Mesodermal cell (in vitro differentiated cells): ENCODE results near the gene SAMD3.
"Not testable (repeated sequence)": the region's sequence is repeated elsewhere in the genome, so short reads cannot be mapped to it uniquely, and the experiment has no call there.

Experiments
- H3K27ac ChIP-seq: 2 replicates; pipeline ENCODE4 v1.7.0; 2013; ENCODE audit warnings: mild to moderate bottlenecking, low read depth, low read length, moderate library complexity; ENCODE audit not compliant: severe bottlenecking
- H3K36me3 ChIP-seq: 2 replicates; pipeline ENCODE4 v1.7.1; 2013; ENCODE audit warnings: mild to moderate bottlenecking, low read length, moderate library complexity; ENCODE audit not compliant: control insufficient read depth, insufficient read depth
- H3K4me1 ChIP-seq: one replicate; pipeline ENCODE4 v1.7.1; 2013; ENCODE audit warnings: mild to moderate bottlenecking, low read length; ENCODE audit not compliant: insufficient read depth, control insufficient read depth, poor library complexity, severe bottlenecking
- H3K4me3 ChIP-seq: 2 replicates; pipeline ENCODE4 v1.7.0; 2013; ENCODE audit warnings: low read length, control low read depth, mild to moderate bottlenecking; ENCODE audit not compliant: insufficient read depth, poor library complexity, severe bottlenecking; ENCODE audit errors: extremely low read depth
- H3K9me3 ChIP-seq: 2 replicates; pipeline ENCODE4 v1.7.1; 2013; ENCODE audit warnings: mild to moderate bottlenecking, low read length, moderate library complexity; ENCODE audit not compliant: control insufficient read depth
- WGBS, 2 experiments: methylation state at CpG; one replicate each; pipeline ENCODE4 v1.1.5; 2013; ENCODE audit warnings: missing lambda C conversion rate in 2 of 2; ENCODE audit not compliant: insufficient coverage in 2 of 2; 5-methylcytosine and 5-hydroxymethylcytosine counted together

Gene SAMD3

DNA sequence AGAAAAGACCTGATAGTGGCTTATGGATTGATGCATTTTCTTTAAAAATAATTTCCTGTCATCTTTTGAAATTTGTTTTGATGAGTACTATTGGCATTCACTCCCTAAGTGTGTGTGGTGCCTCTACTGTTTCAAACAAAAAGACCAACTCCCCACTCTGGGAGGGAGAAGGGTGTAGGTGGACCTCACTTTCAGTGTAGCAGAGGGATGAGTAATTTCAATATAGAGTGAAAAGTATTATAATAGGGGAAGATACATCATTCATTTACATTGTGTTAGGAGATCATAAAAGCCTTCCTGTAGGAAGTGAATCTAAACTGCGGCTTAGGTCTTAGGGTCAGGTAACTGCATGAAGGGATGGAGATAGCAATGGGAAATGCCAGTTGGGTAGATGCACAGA lies 46.4 kb downstream of the SAMD3 start:
- no peaks in the 10 kb centered on the region for H3K9me3 ChIP-seq
- H3K4me3 ChIP-seq: no peak overlapping the region
- no peaks in the 10 kb centered on the region for H3K36me3 ChIP-seq
- H3K27ac ChIP-seq: no peak overlapping the region
- no peaks in the 10 kb centered on the region for H3K4me1 ChIP-seq
- 100% methylated on average over 1 of the region's 1 CpG for WGBS, 2 experiments

DNA sequence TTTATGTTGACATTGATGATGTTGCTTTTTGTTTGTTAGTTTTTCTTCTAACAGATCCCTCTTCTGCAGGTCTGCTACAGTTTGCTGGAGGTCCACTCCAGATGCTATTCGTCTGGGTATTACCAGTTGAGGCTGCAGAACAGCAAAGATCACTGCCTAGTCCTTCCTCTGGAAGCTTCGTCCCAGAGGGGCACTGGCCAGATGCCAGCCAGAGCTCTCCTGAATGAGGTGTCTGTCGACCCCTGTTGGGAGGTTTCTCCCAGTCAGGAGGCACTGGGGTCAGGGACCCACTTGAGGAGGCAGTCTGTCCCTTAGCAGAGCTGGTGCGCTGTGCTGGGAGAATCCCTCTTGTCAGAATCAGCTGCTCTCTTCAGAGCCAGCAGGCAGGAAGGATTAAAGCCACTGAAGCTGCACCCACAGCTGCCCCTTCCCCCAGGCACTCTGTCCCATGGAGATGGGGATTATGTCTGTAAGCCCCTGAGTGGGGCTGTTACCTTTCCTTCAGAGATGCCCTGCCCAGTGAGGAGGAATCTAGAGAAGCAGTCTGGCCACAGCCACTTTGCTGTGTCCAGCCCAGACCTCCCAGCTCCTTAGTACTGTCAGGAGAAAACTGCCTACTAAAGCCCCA lies 49.3 kb downstream of the SAMD3 start:
- H3K4me3 ChIP-seq, H3K27ac ChIP-seq, H3K4me1 ChIP-seq, H3K9me3 ChIP-seq, H3K36me3 ChIP-seq: not testable (repeated sequence)
- WGBS, 2 experiments: 83 to 89% methylated on average over 4 of the region's 4 CpGs

DNA sequence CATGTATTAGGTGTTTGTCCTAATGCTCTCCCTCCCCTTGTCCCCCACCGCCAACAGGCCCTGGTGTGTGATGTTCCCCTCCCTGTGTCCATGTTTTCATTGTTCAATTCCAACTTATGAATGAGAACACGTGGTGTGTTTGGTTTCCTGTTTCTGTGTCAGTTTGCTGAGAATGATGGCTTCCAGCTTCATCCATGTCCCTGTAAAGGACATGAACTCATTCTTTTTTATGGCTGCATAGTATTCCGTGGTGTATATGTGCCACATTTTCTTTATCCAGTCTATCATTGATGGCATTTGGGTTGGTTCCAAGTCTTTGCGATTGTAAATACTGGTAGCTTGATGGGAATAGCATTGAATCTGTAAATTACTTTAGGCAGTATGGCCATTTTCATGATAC lies 52.6 kb downstream of the SAMD3 start:
- not testable (repeated sequence) for H3K9me3 ChIP-seq, H3K4me1 ChIP-seq, H3K36me3 ChIP-seq, H3K27ac ChIP-seq, H3K4me3 ChIP-seq
- 100% methylated on average over 1 of the region's 4 CpGs; no CpG with 5 or more reads in 1 of the 2 experiments for WGBS, 2 experiments

DNA sequence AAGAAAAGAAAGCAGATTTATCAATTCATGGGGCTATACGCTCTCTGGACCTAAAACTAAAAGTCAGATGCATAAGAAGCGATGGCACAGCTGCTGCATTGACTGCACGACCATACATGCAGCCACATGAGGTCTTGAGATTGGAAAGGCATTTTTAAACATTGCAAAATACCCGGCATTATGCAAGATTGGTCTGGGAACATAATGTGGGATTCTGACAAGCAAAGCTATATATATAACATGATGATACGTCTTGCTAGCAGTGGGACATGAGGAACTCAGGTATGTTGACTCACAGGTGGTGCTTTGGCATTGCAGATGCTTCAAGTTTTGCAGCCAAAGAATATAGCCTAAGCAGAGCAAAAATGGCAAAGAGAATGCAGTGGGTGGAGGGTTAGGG lies 55.1 kb downstream of the SAMD3 start:
- WGBS, 2 experiments: 79 to 93% methylated on average over 4 to 5 of the region's 5 CpGs
- Histone ChIP-seq H3K4me1 (no peaks in the 10 kb centered on the region), H3K9me3 (no peaks in the 10 kb centered on the region), H3K36me3 (no peaks in the 10 kb centered on the region), H3K27ac (no peak overlapping the region), H3K4me3 (no peak overlapping the region)

DNA sequence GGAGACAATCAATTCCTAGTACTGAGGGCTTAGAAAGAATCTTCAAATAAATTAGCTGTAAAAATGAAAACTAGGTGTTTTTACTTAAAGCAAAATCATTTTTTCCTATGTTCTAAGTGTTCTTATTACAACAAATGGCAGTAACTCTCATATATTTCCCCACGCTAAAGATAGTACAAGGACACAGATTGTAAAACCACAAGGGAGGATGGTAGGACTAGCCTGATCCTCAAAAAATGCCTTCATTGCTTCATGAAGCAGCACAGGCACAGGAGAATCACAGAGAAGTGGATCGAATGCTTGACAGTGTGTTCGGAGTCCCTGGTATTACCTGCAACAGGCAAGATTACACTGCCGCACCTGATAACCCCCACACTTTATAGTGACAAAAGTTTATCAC lies 58.5 kb downstream of the SAMD3 start:
- Histone ChIP-seq H3K4me1 (no peaks in the 10 kb centered on the region), H3K36me3 (no peaks in the 10 kb centered on the region), H3K27ac (no peak overlapping the region), H3K4me3 (no peak overlapping the region), H3K9me3 (no peaks in the 10 kb centered on the region)
- 60 to 86% methylated on average over 3 of the region's 4 CpGs for WGBS, 2 experiments

DNA sequence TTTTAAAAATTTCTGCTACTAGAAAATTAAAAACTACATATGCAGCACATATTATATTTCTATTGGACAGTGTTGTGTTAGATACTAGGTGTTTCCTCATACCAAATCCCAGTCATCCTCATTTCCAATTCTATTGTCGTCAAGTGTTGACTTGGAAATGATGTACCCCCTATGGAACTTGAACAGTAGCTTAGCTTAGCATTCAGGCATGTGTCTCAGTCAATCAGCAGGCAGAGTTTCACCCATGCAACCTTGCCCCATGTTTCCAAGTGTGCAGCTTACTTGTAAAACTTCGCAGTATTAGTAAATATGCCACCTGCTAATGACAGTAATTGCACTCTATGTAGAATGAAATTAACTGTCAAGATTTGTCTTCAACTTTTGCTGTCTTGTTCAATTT lies 59.5 kb downstream of the SAMD3 start:
- Histone ChIP-seq H3K4me3 (no peak overlapping the region), H3K9me3 (no peaks in the 10 kb centered on the region), H3K4me1 (no peaks in the 10 kb centered on the region), H3K27ac (no peak overlapping the region), H3K36me3 (no peaks in the 10 kb centered on the region)
- 100% methylated on average over 1 of the region's 2 CpGs for WGBS, 2 experiments

DNA sequence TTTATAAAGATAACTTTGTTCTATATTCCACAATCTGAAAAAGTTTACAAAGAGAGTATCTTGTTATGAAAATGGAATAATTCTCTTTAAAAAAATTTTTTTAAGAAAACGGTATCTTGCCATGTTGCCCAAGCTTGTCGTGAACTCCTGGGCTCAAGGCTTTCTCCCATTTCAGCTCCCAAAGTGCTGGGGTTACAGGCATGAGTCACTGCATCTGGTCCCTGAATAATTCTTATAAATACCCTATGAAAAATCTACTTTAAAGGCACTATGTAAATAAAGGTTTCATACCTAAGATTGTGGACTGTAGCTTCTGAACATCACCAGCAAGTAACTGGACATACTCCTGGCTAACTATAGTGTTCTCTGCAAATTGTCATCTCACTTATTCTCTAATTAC lies 60.3 kb downstream of the SAMD3 start:
- H3K27ac ChIP-seq: no peak overlapping the region
- WGBS, 2 experiments: 100% methylated on average over 2 of the region's 2 CpGs
- no peaks in the 10 kb centered on the region for H3K9me3 ChIP-seq
- no peak overlapping the region for H3K4me3 ChIP-seq
- no peaks in the 10 kb centered on the region for H3K4me1 ChIP-seq
- no peaks in the 10 kb centered on the region for H3K36me3 ChIP-seq

DNA sequence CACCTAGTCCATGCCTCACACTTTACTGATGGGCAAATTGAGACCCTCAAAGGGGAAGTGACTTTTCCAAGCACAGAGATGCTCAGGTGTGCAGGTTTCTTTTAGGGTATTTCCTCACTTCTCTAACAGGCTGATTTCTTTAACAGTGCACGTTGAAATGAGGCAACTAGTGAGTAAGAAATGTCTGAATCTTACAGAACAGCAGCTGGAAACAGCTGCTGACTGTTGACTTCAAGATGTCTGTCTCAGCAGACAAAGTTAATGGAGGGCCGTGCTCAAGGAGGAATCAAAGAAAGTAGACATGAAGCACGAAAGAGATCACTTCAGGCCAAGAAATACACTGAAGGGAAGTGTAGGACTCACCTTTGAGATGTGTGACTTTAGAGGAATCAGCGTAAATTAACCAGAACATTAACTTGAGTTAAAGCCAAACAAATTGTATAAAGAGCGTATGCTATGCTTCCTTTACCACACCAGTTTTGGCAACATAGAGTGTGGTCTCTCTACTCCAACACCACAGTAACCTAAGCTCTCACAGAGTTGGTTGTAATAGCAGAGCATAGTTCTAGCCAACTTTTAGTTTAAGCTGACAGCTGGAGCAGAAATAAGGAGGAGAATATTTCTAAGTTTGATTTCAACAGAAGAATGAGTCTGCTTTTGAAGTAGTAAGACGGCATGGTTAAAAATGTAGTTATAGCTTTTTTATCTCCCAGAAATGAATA lies 60.9 kb downstream of the SAMD3 start:
- WGBS, 2 experiments: 53 to 84% methylated on average over 3 of the region's 6 CpGs
- no peak overlapping the region for H3K27ac ChIP-seq
- no peaks in the 10 kb centered on the region for H3K36me3 ChIP-seq
- no peaks in the 10 kb centered on the region for H3K4me1 ChIP-seq
- H3K4me3 ChIP-seq: no peak overlapping the region
- no peaks in the 10 kb centered on the region for H3K9me3 ChIP-seq

DNA sequence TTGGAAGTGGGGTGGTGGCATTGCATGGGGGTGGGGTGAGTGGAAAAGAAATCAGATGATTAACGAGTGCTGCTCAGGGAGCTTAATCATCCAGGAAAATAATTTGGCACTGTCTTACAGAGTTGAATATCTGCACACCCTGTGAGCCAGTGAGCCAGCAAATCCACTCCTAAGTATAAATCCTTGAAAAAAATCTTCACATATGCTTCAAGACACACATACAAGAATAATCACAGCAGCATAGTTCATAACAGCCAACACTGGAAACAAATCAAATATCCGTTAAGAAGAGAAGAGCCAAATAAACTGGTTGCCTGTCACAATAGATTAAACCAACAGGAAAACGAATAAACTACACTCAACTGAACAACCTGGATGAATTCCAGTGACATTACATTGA lies 62.8 kb downstream of the SAMD3 start:
- 82 to 100% methylated on average over 1 to 3 of the region's 3 CpGs for WGBS, 2 experiments
- no peaks in the 10 kb centered on the region for H3K9me3 ChIP-seq
- H3K4me1 ChIP-seq: no peaks in the 10 kb centered on the region
- no peaks in the 10 kb centered on the region for H3K36me3 ChIP-seq
- H3K4me3 ChIP-seq: no peak overlapping the region
- no peak overlapping the region for H3K27ac ChIP-seq

DNA sequence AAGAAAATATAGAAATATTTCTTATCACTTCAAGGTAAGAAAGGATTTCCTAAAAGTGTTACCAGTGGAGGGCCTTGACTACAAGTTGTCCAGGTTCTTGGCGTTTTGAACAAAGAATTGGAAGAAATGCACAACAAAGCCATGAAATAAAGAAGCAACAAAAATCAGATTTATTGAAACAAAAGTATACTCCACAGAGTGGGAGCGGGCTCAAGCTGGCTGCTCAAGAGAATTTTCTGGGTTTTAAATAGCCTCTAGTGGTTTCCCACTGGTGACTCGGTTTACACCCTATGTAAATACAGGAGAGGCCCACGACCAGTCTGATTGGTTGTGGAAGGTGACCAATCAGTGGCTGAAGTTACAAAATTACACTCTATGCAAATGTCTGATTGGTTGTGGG lies 64.2 kb downstream of the SAMD3 start:
- Histone ChIP-seq H3K9me3 (no peaks in the 10 kb centered on the region), H3K27ac (no peak overlapping the region), H3K4me1 (no peaks in the 10 kb centered on the region), H3K4me3 (no peak overlapping the region), H3K36me3 (no peaks in the 10 kb centered on the region)
- 85 to 95% methylated on average over 3 to 4 of the region's 4 CpGs for WGBS, 2 experiments

DNA sequence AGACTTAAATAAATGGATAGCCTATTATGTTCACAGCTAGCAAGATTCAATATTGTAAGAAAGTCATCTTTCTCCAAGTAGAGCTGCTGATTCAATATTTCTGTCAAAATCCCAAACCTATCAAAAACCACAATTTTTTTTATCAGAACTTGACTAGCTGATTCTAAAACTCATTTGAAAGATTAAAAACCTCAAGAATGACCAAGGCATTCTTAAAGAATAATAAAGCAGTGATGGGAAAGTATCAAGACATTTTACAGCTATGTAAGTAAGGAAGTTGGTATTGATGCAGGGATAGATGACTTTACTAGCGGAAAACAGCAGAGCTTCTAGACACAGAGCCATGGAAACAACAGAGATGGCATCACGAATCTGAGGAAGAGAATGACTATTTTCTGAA lies 64.7 kb downstream of the SAMD3 start:
- Histone ChIP-seq H3K9me3 (no peaks in the 10 kb centered on the region), H3K4me3 (no peak overlapping the region), H3K36me3 (no peaks in the 10 kb centered on the region), H3K27ac (no peak overlapping the region), H3K4me1 (no peaks in the 10 kb centered on the region)
- WGBS, 2 experiments: 100% methylated on average over 1 of the region's 2 CpGs; no CpG with 5 or more reads in 1 of the 2 experiments
